Gastroesophageal sphincter (tissue), 3 donors: ENCODE measurements around the gene NOX5.

Experiments
- CTCF ChIP-seq, 4 experiments: fragments of 200-600 bp in 2 of 4; fragments of 450-650 bp in 2 of 4; sonication (generic) in 1 of 4; IDR thresholded peaks; one replicate each; pipeline ENCODE4 v1.5.1; 2017 to 2019; ENCODE audit warnings: antibody characterized with exemption in 4 of 4, mild to moderate bottlenecking in 2 of 4, moderate library complexity in 2 of 4
- EP300 ChIP-seq: sonication (generic); formaldehyde crosslinking; IDR thresholded peaks from one replicate; pipeline ENCODE4 v1.6.1; 2017; ENCODE audit warnings: antibody characterized with exemption, mild to moderate bottlenecking
- POLR2A ChIP-seq, 2 donors: fragments of 450-650 bp; IDR thresholded peaks; one replicate each; pipeline ENCODE4 v1.6.1; 2017; ENCODE audit warnings: antibody characterized with exemption in 2 of 2, mild to moderate bottlenecking in 2 of 2, moderate library complexity in 1 of 2
- POLR2AphosphoS5 ChIP-seq: sonication (generic); formaldehyde crosslinking; IDR thresholded peaks from one replicate; pipeline ENCODE4 v1.6.1; 2017; ENCODE audit warnings: antibody characterized with exemption

DNA sequence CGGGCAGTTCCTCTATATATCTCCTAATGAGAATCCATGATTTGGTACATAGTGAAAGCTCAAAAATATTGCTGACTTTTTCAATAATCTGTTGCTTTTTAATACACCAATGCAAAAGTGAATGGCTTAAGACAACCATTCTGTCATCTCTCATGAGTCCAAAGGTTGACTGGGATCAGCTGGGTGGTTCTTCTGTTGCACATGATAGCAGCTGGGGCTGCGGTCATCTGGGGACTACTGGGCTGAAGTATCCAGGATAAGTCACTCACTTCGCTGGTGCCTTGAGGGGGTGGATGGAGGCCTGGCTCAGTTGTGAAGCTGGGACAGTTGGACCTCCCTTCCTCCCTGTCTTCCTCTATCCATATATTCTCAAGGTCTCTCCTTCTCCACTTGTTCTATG is 53.7 kb downstream of the NOX5 start:
- TF ChIP-seq CTCF (IDR thresholded peaks at IDR 0.05) (no peak), POLR2AphosphoS5 (no peak), POLR2A (IDR thresholded peaks at IDR 0.05) (no peak), EP300 (no peak)
